Esophagus squamous epithelium (tissue), 5 donors: ENCODE data around the gene TBC1D3B. TPM values are rescaled to one million over a fixed set of nuclear protein-coding genes. Genes with fewer than 3 reads are reported as not detected.
"Not testable (repeated sequence)": the region's sequence is repeated elsewhere in the genome, so short reads cannot be mapped to it uniquely, and the experiment has no call there.

Experiments
- DNase-seq: peaks from one replicate; lab custom pipeline; 2025; lab: John Stamatoyannopoulos, UW
- H3K27ac ChIP-seq, 4 donors: fragments of 200-600 bp; sonication (generic); one replicate each; pipeline ENCODE4 v1.5.1; 2016 to 2019; ENCODE audit warnings: mild to moderate bottlenecking in 1 of 4
- H3K27me3 ChIP-seq, 4 donors: fragments of 200-600 bp; sonication (generic); 1 replicate in 3 of 4; 2 replicates in 1 of 4; pipeline versions ENCODE4 v1.5.1 to v1.6.0; 2017 to 2021; ENCODE audit warnings: antibody characterized with exemption in 1 of 4
- H3K36me3 ChIP-seq, 3 donors: fragments of 200-600 bp; sonication (generic); one replicate each; pipeline ENCODE4 v1.5.1; 2016 to 2019
- H3K4me1 ChIP-seq, 3 donors: fragments of 200-600 bp; sonication (generic); one replicate each; pipeline ENCODE4 v1.5.1; 2017 to 2019
- H3K4me3 ChIP-seq, 4 donors: fragments of 200-600 bp; sonication (generic); 1 replicate in 3 of 4; 2 replicates in 1 of 4; pipeline ENCODE4 v1.5.1; 2016 to 2019; ENCODE audit warnings: mild to moderate bottlenecking in 2 of 4, moderate library complexity in 1 of 4
- H3K9me3 ChIP-seq, 3 donors: fragments of 200-600 bp; sonication (generic); one replicate each; pipeline ENCODE4 v1.5.1; 2016 to 2019
- POLR2A ChIP-seq, 4 donors: fragments of 450-650 bp; IDR thresholded peaks; one replicate each; pipeline ENCODE4 v1.6.1; 2017; ENCODE audit warnings: antibody characterized with exemption in 4 of 4, mild to moderate bottlenecking in 4 of 4, moderate library complexity in 3 of 4
- WGBS, 2 donors: methylation state at CpG; one replicate each; pipeline ENCODE4 v1.1.5; 2018; 5-methylcytosine and 5-hydroxymethylcytosine counted together
- intact Hi-C: fragments of 100-400 bp; cut with DNase I; formaldehyde crosslinking; loops from one replicate; pipeline ENCODE4 v1.15.0; 2022
- total RNA-seq, 4 donors: library from RNA; depleted of rRNA; stranded (reverse); fragments of >200 nt; gene quantifications; one replicate each; pipeline ENCODE4 v1.1.0, GENCODE V29; 2016
- TF ChIP-seq, protein P1 (sequence below), 6 experiments: fragments of 450-650 bp in 4 of 6; fragments of 200-600 bp in 2 of 6; sonication (generic) in 2 of 6; IDR thresholded peaks; one replicate each; pipeline ENCODE4 v1.5.1; 2016 to 2019; ENCODE audit warnings: antibody characterized with exemption in 6 of 6, mild to moderate bottlenecking in 4 of 6, moderate library complexity in 4 of 6
- donor health status: DM: yes; HTN: yes; CAD: no.

Gene TBC1D3B
- total RNA-seq, 4 donors from 2014 or later, result 2.9 to 11.7 (median 9.4) TPM; not detected in 1

DNA sequence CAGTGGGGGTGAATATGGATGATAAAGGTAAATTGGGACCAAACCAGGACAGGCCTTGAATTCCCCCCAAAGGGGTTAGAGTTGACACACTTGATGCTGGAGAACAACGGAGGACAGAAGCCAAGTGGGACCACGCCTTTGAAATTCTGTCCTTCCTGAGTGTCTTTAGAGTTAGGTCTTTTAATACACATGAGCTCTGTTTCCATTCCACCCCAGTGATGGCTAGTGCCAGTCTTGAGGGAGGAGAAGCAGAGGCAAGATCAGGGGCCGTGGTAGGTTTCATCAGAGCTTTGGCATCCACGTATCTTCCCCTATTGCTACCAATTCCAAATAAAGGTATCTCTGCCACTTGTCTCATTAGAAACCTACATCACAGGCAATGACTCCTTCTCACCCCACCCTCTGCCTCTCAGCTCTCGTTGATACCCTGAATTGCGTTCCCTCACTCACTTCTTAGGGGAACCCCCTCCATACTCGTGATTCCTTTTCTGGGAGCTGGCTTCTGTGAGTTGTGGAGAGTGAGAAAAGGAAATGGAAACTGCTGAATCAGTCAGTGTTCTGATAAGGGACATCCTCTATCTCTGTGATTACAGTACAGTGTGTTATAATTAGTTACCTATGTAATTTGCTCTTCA lies 22.5 kb upstream of the TBC1D3B start:
- H3K4me1 ChIP-seq, result no peaks in the 10 kb centered on the region
- intact Hi-C loops, result no loop called here
- TF ChIP-seq POLR2A (IDR thresholded peaks at IDR 0.05), result no peak
- TF ChIP-seq, protein P1, sequence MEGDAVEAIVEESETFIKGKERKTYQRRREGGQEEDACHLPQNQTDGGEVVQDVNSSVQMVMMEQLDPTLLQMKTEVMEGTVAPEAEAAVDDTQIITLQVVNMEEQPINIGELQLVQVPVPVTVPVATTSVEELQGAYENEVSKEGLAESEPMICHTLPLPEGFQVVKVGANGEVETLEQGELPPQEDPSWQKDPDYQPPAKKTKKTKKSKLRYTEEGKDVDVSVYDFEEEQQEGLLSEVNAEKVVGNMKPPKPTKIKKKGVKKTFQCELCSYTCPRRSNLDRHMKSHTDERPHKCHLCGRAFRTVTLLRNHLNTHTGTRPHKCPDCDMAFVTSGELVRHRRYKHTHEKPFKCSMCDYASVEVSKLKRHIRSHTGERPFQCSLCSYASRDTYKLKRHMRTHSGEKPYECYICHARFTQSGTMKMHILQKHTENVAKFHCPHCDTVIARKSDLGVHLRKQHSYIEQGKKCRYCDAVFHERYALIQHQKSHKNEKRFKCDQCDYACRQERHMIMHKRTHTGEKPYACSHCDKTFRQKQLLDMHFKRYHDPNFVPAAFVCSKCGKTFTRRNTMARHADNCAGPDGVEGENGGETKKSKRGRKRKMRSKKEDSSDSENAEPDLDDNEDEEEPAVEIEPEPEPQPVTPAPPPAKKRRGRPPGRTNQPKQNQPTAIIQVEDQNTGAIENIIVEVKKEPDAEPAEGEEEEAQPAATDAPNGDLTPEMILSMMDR (IDR thresholded peaks at IDR 0.05), result no peak
- H3K9me3 ChIP-seq, result no peaks in the 10 kb centered on the region
- H3K36me3 ChIP-seq, result no peaks in the 10 kb centered on the region
- H3K4me3 ChIP-seq, result no peak overlapping the region
- H3K27me3 ChIP-seq, result peaks cover 0 to 42% (median 0%) of the 10 kb centered on the region in 4 donors
- no peak for DNase-seq
- H3K27ac ChIP-seq, result no peak overlapping the region
- WGBS, 2 donors, result 52 to 57% methylated on average over 7 of the region's 7 CpGs

DNA sequence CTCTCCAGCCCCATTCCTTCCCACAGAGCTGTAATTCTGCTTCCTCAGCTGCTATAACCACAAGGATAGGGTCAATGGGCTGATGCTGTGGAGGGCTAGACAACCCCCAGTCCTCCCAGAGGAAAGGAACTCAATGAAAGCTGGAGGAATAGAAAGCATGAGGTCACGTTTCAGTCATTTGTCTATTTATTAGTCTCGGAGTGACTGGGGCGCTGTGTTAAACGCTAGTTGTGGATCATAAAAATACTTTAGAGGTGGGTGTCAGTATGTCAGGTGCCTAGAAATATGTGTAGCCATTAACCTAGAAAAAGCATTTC lies 20.9 kb upstream of the TBC1D3B start:
- peaks cover 0 to 42% (median 0%) of the 10 kb centered on the region in 4 donors for H3K27me3 ChIP-seq
- WGBS, 2 donors, result 46 to 66% methylated on average over 4 of the region's 4 CpGs

DNA sequence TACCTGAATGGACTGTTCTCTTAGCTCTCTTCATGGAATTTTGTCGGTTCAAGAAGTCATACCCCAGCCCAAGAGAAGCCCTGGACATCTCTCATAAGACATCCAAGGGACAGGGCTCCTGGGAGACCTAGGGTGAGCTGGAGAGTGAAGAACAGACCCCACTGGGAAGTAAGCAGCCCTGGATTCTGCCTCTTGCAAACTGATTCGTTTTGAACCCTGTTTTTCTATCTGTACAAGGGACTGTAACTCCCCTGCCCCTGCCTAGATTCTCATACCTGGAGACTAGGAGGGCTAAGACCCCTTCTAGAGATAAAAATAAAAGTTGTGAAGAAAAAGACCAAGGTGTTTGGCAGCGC lies 19.7 kb upstream of the TBC1D3B start:
- Histone ChIP-seq H3K4me3 (no peak overlapping the region), H3K9me3 (no peaks in the 10 kb centered on the region), H3K4me1 (peaks cover 0 to 14% (median 0%) of the 10 kb centered on the region in 3 donors), H3K36me3 (no peaks in the 10 kb centered on the region), H3K27ac (no peak overlapping the region), H3K27me3 (peaks cover 0 to 36% (median 0%) of the 10 kb centered on the region in 4 donors)
- no peak for TF ChIP-seq POLR2A (IDR thresholded peaks at IDR 0.05)
- TF ChIP-seq, protein P1 (IDR thresholded peaks at IDR 0.05), result no peak
- WGBS, 2 donors, result 61 to 78% methylated on average over 2 of the region's 3 CpGs
- no peak for DNase-seq
- intact Hi-C loops, result no loop called here

More for the DNA sequence above, 20.9 kb upstream of the TBC1D3B start:
- no peaks in the 10 kb centered on the region for H3K9me3 ChIP-seq
- no peak overlapping the region for H3K27ac ChIP-seq
- no peaks in the 10 kb centered on the region for H3K36me3 ChIP-seq
- intact Hi-C loops, result no loop called here
- TF ChIP-seq, protein P1 (IDR thresholded peaks at IDR 0.05), result no peak
- no peak for TF ChIP-seq POLR2A (IDR thresholded peaks at IDR 0.05)
- no peak overlapping the region for H3K4me3 ChIP-seq
- H3K4me1 ChIP-seq, result peaks cover 0 to 7% (median 0%) of the 10 kb centered on the region in 3 donors
- no peak for DNase-seq

DNA sequence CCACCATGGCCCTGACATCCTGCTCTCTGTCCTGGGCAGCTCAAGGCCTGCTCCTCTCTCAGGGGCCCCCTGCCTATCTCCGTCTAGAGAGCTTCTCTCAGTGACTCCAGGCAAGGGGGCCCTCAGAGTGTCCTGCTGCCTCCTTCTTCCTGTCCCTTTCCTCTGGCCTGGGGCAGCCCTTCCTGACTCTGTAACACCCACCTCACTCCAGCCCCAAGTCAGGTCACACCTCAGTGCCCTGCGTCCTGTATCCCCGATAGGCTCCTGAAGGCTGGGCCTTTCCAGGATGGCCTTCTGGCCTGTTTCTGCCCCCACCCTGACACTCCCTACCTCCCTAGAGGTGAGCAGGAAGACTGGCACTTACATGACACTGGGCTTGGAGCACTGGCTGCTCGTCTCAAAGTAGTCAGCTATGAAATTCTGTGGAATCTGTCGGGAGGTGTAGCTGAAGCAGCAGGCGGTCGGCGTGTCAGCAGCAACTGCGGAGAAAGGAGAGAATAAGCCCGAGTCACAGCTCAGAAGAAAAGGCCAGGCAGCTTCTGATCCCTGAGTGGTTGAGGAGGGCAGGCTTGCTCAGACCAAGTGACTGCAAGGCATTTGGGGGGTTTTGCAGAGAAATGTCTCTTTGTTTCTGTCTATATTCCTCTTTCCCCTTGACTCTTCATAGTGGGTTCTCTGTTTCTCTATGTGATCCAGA lies 19.1 kb upstream of the TBC1D3B start:
- no peak for TF ChIP-seq POLR2A (IDR thresholded peaks at IDR 0.05)
- no peak for DNase-seq
- WGBS, 2 donors, result 59 to 82% methylated on average over 8 to 9 of the region's 10 CpGs
- Histone ChIP-seq H3K4me1 (peaks cover 0 to 14% (median 0%) of the 10 kb centered on the region in 3 donors), H3K27me3 (peaks cover 0 to 36% (median 0%) of the 10 kb centered on the region in 4 donors), H3K27ac (no peak overlapping the region), H3K9me3 (no peaks in the 10 kb centered on the region), H3K4me3 (no peak overlapping the region), H3K36me3 (no peaks in the 10 kb centered on the region)
- intact Hi-C loops, result no loop called here

DNA sequence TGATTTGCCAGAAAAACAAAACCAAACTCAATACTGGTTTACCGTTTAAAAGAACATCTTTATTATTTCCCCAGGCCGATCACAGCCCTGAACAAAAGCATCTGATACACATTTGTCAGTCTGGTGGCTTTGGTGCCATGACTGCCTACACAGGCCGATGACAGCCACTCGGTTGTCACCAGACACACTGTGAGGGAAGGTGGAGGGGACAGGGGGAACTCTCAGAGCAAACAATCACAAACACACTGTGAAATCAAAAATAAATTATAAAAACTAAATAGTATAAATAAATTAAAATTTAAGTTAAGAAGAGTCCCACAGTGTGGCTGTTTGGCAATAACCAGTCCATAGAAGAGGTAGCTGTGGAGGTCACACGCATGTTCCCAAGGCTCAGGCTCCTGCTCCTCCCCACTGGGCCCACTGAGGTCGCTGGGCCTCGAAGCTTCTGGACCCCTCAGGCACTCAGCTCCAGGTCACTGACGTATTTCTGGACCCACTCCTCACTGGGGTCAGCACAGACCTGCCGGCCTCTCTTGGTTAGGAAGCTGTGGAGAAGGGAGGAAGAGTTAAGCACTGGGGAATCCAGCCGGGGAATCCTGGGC lies 18.5 kb upstream of the TBC1D3B start:
- WGBS, 2 donors, result 82 to 84% methylated on average over 4 to 8 of the region's 10 CpGs
- intact Hi-C loops, result not testable (repeated sequence)

DNA sequence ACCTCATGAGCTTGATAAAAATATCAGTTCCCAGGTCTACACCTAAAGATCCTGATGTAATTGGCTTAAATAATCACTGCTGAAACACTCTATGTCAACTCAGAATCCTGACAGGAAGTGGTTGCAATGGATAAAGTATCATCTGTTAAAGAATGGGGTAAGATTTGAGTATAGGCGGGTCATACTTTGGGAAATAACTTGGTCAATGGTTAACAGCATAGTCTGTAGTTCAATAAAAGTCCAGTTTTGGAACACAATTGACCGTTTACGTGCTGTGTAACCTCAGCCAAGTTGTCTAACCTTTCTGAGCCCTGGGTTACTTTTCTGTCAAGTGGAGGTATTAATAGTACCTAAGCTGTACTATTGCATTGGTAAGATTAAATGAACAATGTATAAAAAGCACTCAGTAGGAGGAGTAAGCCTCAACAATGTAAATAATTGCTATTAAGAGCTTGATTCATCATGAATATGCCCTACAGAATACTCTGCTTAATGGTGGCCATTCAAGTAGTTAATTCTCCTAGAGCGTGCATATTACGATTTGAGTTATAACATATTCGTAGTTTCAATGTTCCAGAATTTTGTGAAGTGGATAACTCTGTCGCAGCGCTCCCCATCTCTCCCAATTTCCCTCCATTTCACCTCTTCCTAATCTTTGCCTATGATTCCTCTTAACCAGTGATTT lies 17.9 kb upstream of the TBC1D3B start:
- H3K4me3 ChIP-seq, H3K27ac ChIP-seq, H3K36me3 ChIP-seq, DNase-seq, H3K9me3 ChIP-seq, intact Hi-C loops: not testable (repeated sequence)
- 85 to 96% methylated on average over 6 of the region's 8 CpGs for WGBS, 2 donors
- H3K4me1 ChIP-seq, result peaks cover 0 to 14% (median 0%) of the 10 kb centered on the region in 3 donors
- peaks cover 0 to 36% (median 0%) of the 10 kb centered on the region in 4 donors for H3K27me3 ChIP-seq

More for the DNA sequence above, 18.5 kb upstream of the TBC1D3B start:
- not testable (repeated sequence) for H3K36me3 ChIP-seq, H3K27ac ChIP-seq, H3K9me3 ChIP-seq, H3K4me3 ChIP-seq, DNase-seq
- Histone ChIP-seq H3K4me1 (peaks cover 0 to 14% (median 0%) of the 10 kb centered on the region in 3 donors), H3K27me3 (peaks cover 0 to 36% (median 0%) of the 10 kb centered on the region in 4 donors)
